ENCODE data around the gene NAV3.
"Not testable (repeated sequence)": the region's sequence is repeated elsewhere in the genome, so short reads cannot be mapped to it uniquely, and the experiment has no call there.

NAV3 gene

GRCh38 chr12:78101113-78101876, 270.6 kb downstream of the NAV3 start:
- DNase-seq (ENCODE audit: extremely low read depth in 1 of 2, low read depth in 1 of 2), result no peak

GRCh38 chr12:78101946-78102635, 271.4 kb downstream of the NAV3 start:
- no peak for DNase-seq (ENCODE audit: extremely low read depth in 1 of 2, low read depth in 1 of 2)

- DNase-seq (ENCODE audit: extremely low read depth in 1 of 2, low read depth in 1 of 2), result not testable (repeated sequence)
Measured at GRCh38 chr12:78102801-78103200, 272.1 kb downstream of the NAV3 start.

GRCh38 chr12:78115889-78116288, 285.2 kb downstream of the NAV3 start:
- no peak for DNase-seq (ENCODE audit: extremely low read depth in 1 of 2, low read depth in 1 of 2)

- DNase-seq (ENCODE audit: extremely low read depth in 1 of 2, low read depth in 1 of 2), result no peak
Measured at GRCh38 chr12:78118036-78118435, 287.3 kb downstream of the NAV3 start.

GRCh38 chr12:78118486-78118885, 287.8 kb downstream of the NAV3 start:
- DNase-seq (ENCODE audit: extremely low read depth in 1 of 2, low read depth in 1 of 2), result no peak

- DNase-seq (ENCODE audit: extremely low read depth in 1 of 2, low read depth in 1 of 2), result no peak
Measured at GRCh38 chr12:78119351-78119918, 288.7 kb downstream of the NAV3 start.

- DNase-seq (ENCODE audit: extremely low read depth in 1 of 2, low read depth in 1 of 2), result no peak
Measured at GRCh38 chr12:78120306-78120705, 289.6 kb downstream of the NAV3 start.

GRCh38 chr12:78120866-78121560, 290.3 kb downstream of the NAV3 start:
- DNase-seq (ENCODE audit: extremely low read depth in 1 of 2, low read depth in 1 of 2), result no peak

GRCh38 chr12:78121969-78122610, 291.4 kb downstream of the NAV3 start:
- no peak for DNase-seq (ENCODE audit: extremely low read depth in 1 of 2, low read depth in 1 of 2)

GRCh38 chr12:78128211-78128610, 297.5 kb downstream of the NAV3 start:
- DNase-seq (ENCODE audit: extremely low read depth in 1 of 2, low read depth in 1 of 2), result no peak

- no peak for DNase-seq (ENCODE audit: extremely low read depth in 1 of 2, low read depth in 1 of 2)
Measured at GRCh38 chr12:78143717-78144116, 313.0 kb downstream of the NAV3 start.

GRCh38 chr12:78145398-78145797, 314.7 kb downstream of the NAV3 start:
- DNase-seq (ENCODE audit: extremely low read depth in 1 of 2, low read depth in 1 of 2), result no peak

GRCh38 chr12:78146365-78146772, 315.7 kb downstream of the NAV3 start:
- DNase-seq (ENCODE audit: extremely low read depth in 1 of 2, low read depth in 1 of 2), result no peak

- DNase-seq (ENCODE audit: extremely low read depth in 1 of 2, low read depth in 1 of 2), result no peak
Measured at GRCh38 chr12:78149459-78149858, 318.8 kb downstream of the NAV3 start.

GRCh38 chr12:78155546-78155945, 324.9 kb downstream of the NAV3 start:
- DNase-seq (ENCODE audit: extremely low read depth in 1 of 2, low read depth in 1 of 2), result no peak

- no peak for DNase-seq (ENCODE audit: extremely low read depth in 1 of 2, low read depth in 1 of 2)
Measured at GRCh38 chr12:78156751-78157150, 326.1 kb downstream of the NAV3 start.

- DNase-seq (ENCODE audit: extremely low read depth in 1 of 2, low read depth in 1 of 2), result no peak
Measured at GRCh38 chr12:78157199-78157598, 326.5 kb downstream of the NAV3 start.

- DNase-seq (ENCODE audit: extremely low read depth in 1 of 2, low read depth in 1 of 2), result no peak
Measured at GRCh38 chr12:78164154-78164553, 333.5 kb downstream of the NAV3 start.

GRCh38 chr12:78167510-78167909, 336.8 kb downstream of the NAV3 start:
- no peak for DNase-seq (ENCODE audit: extremely low read depth in 1 of 2, low read depth in 1 of 2)

GRCh38 chr12:78171061-78171460, 340.4 kb downstream of the NAV3 start:
- no peak for DNase-seq (ENCODE audit: extremely low read depth in 1 of 2, low read depth in 1 of 2)

All from stimulated activated CD8-positive, alpha-beta memory T cell treated with anti-CD3 and anti-CD28 coated beads, Interleukin-7, amount 100 ng/mL, for 48 hours (primary cell).